HG03460 (cell line): Measurements from ENCODE around the gene STAMBPL1.
"Not testable (repeated sequence)": the region's sequence is repeated elsewhere in the genome, so short reads cannot be mapped to it uniquely, and the experiment has no call there.

ENCODE experiments used
- ATAC-seq: cut with Tn5 transposase; IDR thresholded peaks from one replicate; pipeline ENCODE4 v1.9.1; 2021; ENCODE audit not compliant: unreplicated experiment

STAMBPL1 gene

GRCh38 chr10:88918191-88918905 is 38.3 kb downstream of the STAMBPL1 start:
- ATAC-seq: no peak

- ATAC-seq: no peak
Observed at GRCh38 chr10:88919041-88919440, 39.0 kb downstream of the STAMBPL1 start.

GRCh38 chr10:88920198-88920597 is 40.2 kb downstream of the STAMBPL1 start:
- ATAC-seq: no peak

- ATAC-seq: no peak
Observed at GRCh38 chr10:88920986-88921593, 41.0 kb downstream of the STAMBPL1 start.

DNA sequence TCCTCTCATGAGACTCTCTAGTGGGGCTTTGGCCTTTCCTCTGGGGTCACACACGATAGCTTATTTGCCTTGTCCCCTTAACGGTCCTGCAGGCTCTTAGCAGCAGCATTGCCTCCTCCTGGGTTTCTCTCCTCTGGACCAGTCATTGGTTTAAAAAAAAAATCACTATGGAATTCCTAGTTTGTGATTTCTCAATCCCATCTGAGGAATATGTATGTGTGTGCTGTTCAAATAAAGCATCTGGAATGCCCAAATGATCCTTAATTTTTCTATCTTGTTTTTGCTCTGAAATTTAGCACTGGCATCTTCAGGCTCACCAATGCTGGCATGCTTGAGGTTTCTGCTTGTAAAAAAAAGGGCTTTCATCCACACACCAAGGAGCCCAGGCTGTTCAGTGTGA is 42.0 kb downstream of the STAMBPL1 start:
- no peak for ATAC-seq

DNA sequence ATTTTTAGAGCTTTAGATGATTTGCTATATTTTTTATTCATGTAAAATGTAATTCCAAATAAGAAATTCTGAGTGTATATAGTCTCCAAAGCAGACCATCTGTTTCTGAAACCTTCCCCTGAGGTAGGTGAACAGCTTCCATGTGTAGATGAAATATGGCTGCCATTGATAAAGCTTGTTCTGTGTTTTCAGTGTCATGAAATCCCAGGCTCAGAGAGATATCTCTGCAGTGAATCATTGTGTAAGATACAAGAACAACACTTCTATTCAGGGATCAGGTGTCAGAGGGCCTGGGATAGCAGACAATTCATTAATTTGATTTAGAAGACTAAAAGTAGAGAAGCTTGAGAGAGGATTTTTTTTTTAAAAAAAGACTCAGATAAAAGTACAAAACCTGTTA is 43.5 kb downstream of the STAMBPL1 start:
- no peak for ATAC-seq

- no peak for ATAC-seq
Observed at GRCh38 chr10:88926566-88927415, 46.7 kb downstream of the STAMBPL1 start.

GRCh38 chr10:88927416-88927690 is 47.3 kb downstream of the STAMBPL1 start:
- ATAC-seq: no peak

DNA sequence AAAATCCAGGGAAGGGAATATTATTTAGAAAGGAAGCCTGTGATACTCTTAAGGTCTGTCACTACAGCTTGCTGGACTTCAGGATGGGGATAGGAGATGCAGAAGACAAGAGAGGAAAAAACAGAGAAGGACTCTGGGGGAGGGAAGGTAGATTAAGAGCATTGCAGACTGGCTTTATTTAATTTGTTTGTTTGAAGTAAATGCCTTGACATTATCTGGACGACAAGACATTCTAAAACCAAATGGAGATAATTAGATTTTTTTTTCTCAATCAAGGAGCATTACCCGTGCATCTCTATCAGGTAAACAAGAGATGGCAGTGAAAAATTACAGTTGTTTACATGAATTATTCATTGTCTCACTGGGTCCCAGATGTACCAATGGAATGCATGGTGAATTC is 48.2 kb downstream of the STAMBPL1 start:
- no peak for ATAC-seq

- no peak for ATAC-seq
Observed at GRCh38 chr10:88931548-88931947, 51.5 kb downstream of the STAMBPL1 start.

GRCh38 chr10:88932029-88932428 is 52.0 kb downstream of the STAMBPL1 start:
- ATAC-seq: not testable (repeated sequence)

GRCh38 chr10:88932539-88933256 is 52.7 kb downstream of the STAMBPL1 start:
- ATAC-seq: no peak

GRCh38 chr10:88933564-88933963 is 53.5 kb downstream of the STAMBPL1 start:
- ATAC-seq: no peak

DNA sequence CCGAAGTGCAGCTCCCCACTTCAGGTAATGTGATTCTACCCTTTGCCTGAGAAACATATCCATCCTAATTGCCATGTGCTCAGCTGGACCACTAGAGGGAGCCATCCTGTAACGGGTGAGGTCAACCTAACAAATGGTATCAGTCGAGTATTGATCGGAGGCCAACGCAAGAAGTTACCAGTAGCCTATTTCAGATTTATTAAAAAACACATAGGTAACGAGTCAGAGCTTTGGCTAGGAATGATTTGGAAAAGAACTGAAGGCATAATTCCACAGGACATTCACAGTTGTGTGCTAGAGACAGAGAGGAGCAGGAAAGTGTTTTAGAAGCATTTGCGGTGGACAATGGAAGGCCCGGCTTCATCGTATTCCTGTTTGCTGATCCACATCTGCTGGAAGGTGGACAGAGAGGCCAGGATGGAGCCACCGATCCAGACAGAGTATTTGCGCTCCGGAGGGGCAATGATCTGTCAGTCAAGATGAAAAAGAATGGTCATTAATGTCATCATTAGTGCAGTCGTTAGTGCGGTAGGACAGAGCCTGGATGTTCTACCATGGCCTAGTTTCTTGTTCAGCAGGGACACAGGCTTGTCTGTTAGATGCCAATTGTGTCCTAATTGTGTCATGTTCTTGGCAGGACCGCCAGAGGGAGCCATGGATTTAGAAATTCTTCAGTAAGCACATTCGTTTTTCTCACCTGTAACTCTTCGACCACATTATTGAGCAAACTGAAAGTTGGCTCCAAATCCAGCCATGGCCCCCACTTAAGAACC is 55.0 kb downstream of the STAMBPL1 start:
- ATAC-seq: peak; percentile 46

DNA sequence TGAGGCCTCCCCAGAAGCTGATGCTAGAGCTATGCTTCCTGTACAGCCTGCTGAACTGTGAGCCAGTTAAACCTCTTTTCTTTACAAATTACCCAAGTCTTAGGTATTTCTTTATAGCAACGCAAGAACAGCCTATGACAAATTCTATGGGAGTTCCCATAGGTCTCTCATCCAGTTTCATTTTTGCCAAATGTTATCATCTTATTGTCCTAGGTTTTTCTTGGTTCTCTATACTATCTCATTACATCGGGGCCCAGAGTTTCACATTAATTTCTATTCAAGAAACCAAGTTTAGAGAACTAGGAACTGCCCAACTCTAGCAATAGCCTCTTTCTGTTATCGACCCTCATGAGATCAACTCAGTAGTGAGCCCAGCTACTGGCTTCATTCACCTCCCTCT is 56.6 kb downstream of the STAMBPL1 start:
- no peak for ATAC-seq

DNA sequence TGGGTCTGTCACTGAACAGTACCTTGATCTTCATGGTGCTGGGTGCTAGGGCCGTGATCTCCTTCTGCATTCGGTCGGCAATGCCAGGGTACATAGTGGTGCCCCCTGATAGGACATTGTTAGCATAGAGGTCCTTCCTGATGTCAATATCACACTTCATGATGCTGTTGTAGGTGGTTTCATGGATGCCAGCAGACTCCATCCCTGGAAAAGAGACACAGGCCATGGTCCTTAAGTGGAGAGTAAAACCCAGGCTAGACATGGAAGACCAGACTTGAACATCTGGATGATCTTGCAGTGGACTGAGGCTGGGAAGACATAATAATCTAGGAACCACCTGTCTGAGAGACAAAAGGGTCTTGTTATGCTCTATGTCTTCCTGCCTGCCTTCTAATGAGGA is 58.0 kb downstream of the STAMBPL1 start:
- no peak for ATAC-seq

DNA sequence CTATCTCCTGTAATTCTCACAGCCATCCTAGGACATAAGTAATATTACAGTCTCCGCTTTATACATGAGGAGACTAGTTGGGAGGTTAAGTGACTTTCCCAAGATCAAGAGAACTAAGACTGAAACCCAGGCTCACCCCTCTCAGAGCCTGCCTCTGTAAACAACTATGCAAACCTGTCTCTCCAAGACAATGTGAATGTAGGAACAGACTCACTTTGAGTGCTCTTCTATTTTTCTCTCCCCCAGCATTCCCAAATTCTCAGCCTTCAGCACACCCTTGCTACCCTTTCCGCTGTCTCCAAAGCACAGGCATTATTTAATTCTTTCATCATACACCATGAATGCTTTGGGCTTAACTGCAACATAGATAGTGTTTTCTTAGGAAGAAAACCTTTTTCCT is 58.9 kb downstream of the STAMBPL1 start:
- ATAC-seq: no peak

- ATAC-seq: no peak
Observed at GRCh38 chr10:88941026-88941425, 61.0 kb downstream of the STAMBPL1 start.

DNA sequence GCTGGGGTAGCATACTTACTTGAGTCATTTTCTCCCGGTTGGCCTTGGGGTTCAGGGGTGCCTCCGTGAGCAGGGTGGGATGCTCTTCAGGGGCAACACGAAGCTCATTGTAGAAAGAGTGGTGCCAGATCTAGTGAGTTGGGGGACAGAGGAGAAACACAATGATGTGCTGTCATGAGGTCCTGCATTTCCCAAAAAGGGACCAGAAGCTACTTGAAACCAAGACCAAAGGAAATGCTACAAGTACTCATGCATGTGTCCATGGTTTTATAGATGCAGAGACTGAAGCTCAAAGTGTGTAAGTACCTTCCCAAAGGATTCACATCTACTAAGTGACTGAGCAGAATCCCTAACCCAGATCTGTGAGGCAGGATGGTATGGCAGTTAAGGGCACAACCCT is 63.7 kb downstream of the STAMBPL1 start:
- ATAC-seq: no peak

DNA sequence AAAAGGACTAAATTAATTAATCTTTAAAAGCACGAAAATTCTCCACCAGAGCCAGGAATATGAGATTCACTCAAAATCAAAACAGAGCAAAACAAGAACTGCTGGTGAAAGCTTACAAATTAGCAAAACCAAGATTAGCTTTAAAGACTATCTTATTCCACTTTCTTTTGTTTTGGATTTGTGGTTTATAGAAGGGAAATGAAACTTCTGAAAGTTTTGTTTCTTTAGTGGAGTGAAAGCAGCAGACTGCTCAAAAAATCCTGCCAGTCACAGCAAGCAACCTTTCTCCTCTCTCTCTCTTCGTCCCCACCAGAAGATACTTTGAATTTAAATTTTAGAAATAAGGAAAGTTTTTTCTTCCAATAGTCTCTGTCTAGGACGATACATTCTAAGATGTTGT is 64.8 kb downstream of the STAMBPL1 start:
- ATAC-seq: peak; percentile 57

GRCh38 chr10:88946200-88946599 is 66.2 kb downstream of the STAMBPL1 start:
- no peak for ATAC-seq
